ENCODE data around the gene NEK11. TPM values are rescaled to one million over a fixed set of nuclear protein-coding genes. Genes with fewer than 3 reads are reported as not detected.

The NEK11 gene
- total RNA-seq, 1 donor from 2014 or later: 10.2 TPM

GRCh38 chr3:131077904-131078303 lies 51.2 kb downstream of the NEK11 start:
- Histone ChIP-seq H3K27me3 (ENCODE audit: low read depth) (no peaks in the 10 kb centered on the region), H3K27ac (no peak overlapping the region), H3K4me3 (no peak overlapping the region), H3K36me3 (no peaks in the 10 kb centered on the region), H3K9me3 (no peaks in the 10 kb centered on the region), H3K4me1 (no peaks in the 10 kb centered on the region)
- DNase-seq: no peak
- TF ChIP-seq CTCF (IDR thresholded peaks at IDR 0.05): no peak
- ATAC-seq: no peak
- intact Hi-C loops (cut with DNase I): no loop called here

DNA sequence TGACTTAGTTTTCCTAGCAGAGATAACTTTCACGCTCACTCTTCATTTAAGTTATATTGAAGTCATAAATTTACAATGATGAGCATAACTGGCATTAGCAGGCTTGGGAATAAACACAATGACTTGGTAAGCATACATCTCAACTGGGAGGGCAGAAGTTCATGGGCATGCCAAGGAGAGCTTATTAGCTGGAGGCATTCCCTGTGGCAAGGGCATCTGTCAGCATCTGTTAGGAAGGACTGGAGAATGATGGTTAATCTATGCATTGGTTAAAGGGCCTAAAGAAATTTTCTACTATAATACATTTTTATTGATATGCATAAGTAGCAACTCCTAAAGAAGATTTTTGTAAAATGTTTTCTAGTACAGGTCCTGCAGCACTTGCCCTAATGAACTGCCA lies 52.4 kb downstream of the NEK11 start:
- H3K27me3 ChIP-seq (ENCODE audit: low read depth): no peaks in the 10 kb centered on the region
- no peak for TF ChIP-seq CTCF (IDR thresholded peaks at IDR 0.05)
- DNase-seq (no peak), ATAC-seq (no peak)
- intact Hi-C loops (cut with DNase I): no loop called here
- no peaks in the 10 kb centered on the region for H3K36me3 ChIP-seq
- H3K4me1 ChIP-seq: no peaks in the 10 kb centered on the region
- no peak overlapping the region for H3K27ac ChIP-seq
- no peaks in the 10 kb centered on the region for H3K9me3 ChIP-seq
- no peak overlapping the region for H3K4me3 ChIP-seq

DNA sequence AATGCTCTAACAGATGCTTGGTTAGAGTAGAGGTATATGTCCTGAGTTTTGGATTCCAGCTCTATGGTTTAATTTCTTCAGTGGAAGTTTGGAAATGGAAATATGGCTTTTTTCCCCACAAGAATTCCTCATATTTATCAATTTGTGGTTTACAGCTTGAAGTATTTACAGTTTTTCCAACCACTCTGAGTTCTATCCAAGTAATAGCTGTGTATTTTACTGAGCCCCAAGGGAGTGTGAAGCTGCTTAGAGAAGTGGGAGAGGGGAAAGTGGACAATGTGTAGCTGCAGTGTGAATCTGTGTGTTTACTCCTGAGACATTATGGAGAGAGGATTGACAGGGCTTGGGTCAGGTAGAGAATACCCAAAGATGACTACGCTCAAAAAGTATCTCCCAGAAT lies 54.5 kb downstream of the NEK11 start:
- Histone ChIP-seq H3K27me3 (ENCODE audit: low read depth) (no peaks in the 10 kb centered on the region), H3K27ac (no peak overlapping the region), H3K4me3 (no peak overlapping the region), H3K36me3 (no peaks in the 10 kb centered on the region), H3K9me3 (no peaks in the 10 kb centered on the region), H3K4me1 (no peaks in the 10 kb centered on the region)
- no peak for DNase-seq
- intact Hi-C loops (cut with DNase I): no loop called here
- TF ChIP-seq CTCF (IDR thresholded peaks at IDR 0.05): no peak
- no peak for ATAC-seq

DNA sequence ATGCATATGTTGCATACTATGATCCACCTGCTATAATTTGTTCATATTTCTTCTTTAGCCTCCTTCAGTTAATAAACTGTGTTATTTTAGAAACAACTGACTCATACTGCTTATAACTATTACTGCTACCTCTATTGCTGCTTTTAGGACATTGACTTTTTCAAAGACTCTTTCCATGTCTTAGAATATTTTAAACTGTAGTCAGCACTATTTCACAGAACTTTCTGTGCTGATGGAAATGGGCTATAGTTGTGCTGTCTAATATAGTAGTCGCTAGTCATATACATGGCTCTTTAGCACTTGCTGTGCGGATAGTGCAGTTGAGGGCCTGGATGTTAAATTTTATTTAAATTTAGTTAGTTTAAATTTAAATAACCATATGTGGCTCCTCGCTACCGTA lies 55.6 kb downstream of the NEK11 start:
- Histone ChIP-seq H3K27ac (no peak overlapping the region), H3K36me3 (no peaks in the 10 kb centered on the region), H3K4me3 (no peak overlapping the region), H3K4me1 (no peaks in the 10 kb centered on the region), H3K9me3 (no peaks in the 10 kb centered on the region), H3K27me3 (ENCODE audit: low read depth) (no peaks in the 10 kb centered on the region)
- ATAC-seq: no peak
- DNase-seq: no peak
- intact Hi-C loops (cut with DNase I): no loop called here
- TF ChIP-seq CTCF (IDR thresholded peaks at IDR 0.05): no peak

GRCh38 chr3:131082871-131083863 lies 56.5 kb downstream of the NEK11 start:
- Histone ChIP-seq H3K4me3 (no peak overlapping the region), H3K27me3 (ENCODE audit: low read depth) (no peaks in the 10 kb centered on the region), H3K9me3 (no peaks in the 10 kb centered on the region), H3K4me1 (no peaks in the 10 kb centered on the region), H3K36me3 (no peaks in the 10 kb centered on the region), H3K27ac (no peak overlapping the region)
- intact Hi-C loops (cut with DNase I): no loop called here
- DNase-seq (no peak), ATAC-seq (no peak)
- no peak for TF ChIP-seq CTCF (IDR thresholded peaks at IDR 0.05)
